22Rv1 (cell line): ENCODE data around the gene MMP24OS.
"Not testable (repeated sequence)": the region's sequence is repeated elsewhere in the genome, so short reads cannot be mapped to it uniquely, and the experiment has no call there.

Experiments used
- CTCF ChIP-seq: fragments of 450-650 bp; IDR thresholded peaks from 2 replicates; pipeline ENCODE4 v1.5.1; 2017; ENCODE audit warnings: mild to moderate bottlenecking
- ZFX ChIP-seq: fragments of 450-650 bp; IDR thresholded peaks from 2 replicates; pipeline ENCODE4 v1.6.1; 2017; ENCODE audit warnings: antibody characterized with exemption, borderline replicate concordance

- not testable (repeated sequence) for TF ChIP-seq CTCF, ZFX
Measured at GRCh38 chr20:35262731-35263531, 15.0 kb downstream of the MMP24OS start.
